ENCODE results near the gene STBD1.

- TF ChIP-seq POLR2A (IDR thresholded peaks at IDR 0.05; ENCODE audit: low read length) = no peak
- TF ChIP-seq GATA1 (IDR thresholded peaks at IDR 0.05; ENCODE audit: low read depth, low read length) = no peak
These were observed 25.8 kb upstream of the STBD1 start for GRCh38 chr4:76280488-76281441.
